Ishikawa (cell line): ENCODE results near the gene KICS2.

Experiments
- CEBPB ChIP-seq: IDR thresholded peaks from 2 replicates; pipeline ENCODE4 v1.6.1; 2012
- RAD21 ChIP-seq: IDR thresholded peaks from 2 replicates; pipeline ENCODE4 v1.6.1; 2012; ENCODE audit warnings: low read depth
- REST ChIP-seq: IDR thresholded peaks from 2 replicates; pipeline ENCODE4 v1.6.1; 2012; ENCODE audit warnings: low read depth, mild to moderate bottlenecking
- TAF1 ChIP-seq: IDR thresholded peaks from 2 replicates; pipeline ENCODE4 v1.6.1; 2012; ENCODE audit warnings: low read depth, mild to moderate bottlenecking
- TCF12 ChIP-seq: IDR thresholded peaks from 2 replicates; pipeline ENCODE4 v1.6.1; 2012; ENCODE audit warnings: low read depth
- ZBTB7A ChIP-seq: IDR thresholded peaks from 2 replicates; pipeline ENCODE4 v1.6.1; 2012; ENCODE audit warnings: low read depth

- TF ChIP-seq CEBPB (no peak), TCF12 (no peak), RAD21 (no peak), TAF1 (no peak), REST (no peak), ZBTB7A (no peak)
Measured at GRCh38 chr12:64268409-64268808, 46.3 kb upstream of the KICS2 start.
